ENCODE results near the gene POLQ. TPM values are rescaled to one million over a fixed set of nuclear protein-coding genes. Genes with fewer than 3 reads are reported as not detected.

Gene POLQ
- total RNA-seq, 1 experiment from 2014 or later: 14.9 TPM

- no peak overlapping the region for H3K27ac Mint-ChIP-seq
- no peak for DNase-seq (ENCODE audit: low spot score)
- peaks cover 30% of the 10 kb centered on the region for H3K36me3 Mint-ChIP-seq
- TF ChIP-seq, protein P1, sequence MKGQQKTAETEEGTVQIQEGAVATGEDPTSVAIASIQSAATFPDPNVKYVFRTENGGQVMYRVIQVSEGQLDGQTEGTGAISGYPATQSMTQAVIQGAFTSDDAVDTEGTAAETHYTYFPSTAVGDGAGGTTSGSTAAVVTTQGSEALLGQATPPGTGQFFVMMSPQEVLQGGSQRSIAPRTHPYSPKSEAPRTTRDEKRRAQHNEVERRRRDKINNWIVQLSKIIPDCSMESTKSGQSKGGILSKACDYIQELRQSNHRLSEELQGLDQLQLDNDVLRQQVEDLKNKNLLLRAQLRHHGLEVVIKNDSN (CRISPR knock-in tag; IDR thresholded peaks at IDR 0.05): no peak
- TF ChIP-seq ATF3 (CRISPR knock-in tag; conservative IDR thresholded peaks at IDR 0.05) (no peak), E2F5 (CRISPR knock-in tag; IDR thresholded peaks at IDR 0.05) (no peak), USF2 (CRISPR knock-in tag; IDR thresholded peaks at IDR 0.05) (no peak), CTCF (IDR thresholded peaks at IDR 0.05) (no peak), NR2C2 (CRISPR knock-in tag; IDR thresholded peaks at IDR 0.05) (no peak), IRF2 (CRISPR knock-in tag; IDR thresholded peaks at IDR 0.05; ENCODE audit: borderline replicate concordance, low read depth) (no peak), ZNF396 (CRISPR knock-in tag; IDR thresholded peaks at IDR 0.05; ENCODE audit: borderline replicate concordance) (no peak), JUN (CRISPR knock-in tag; IDR thresholded peaks at IDR 0.05) (no peak), ATF6 (CRISPR knock-in tag; IDR thresholded peaks at IDR 0.05) (no peak), TP53 (CRISPR knock-in tag; IDR thresholded peaks at IDR 0.05) (no peak)
- TF ChIP-seq, protein P2, sequence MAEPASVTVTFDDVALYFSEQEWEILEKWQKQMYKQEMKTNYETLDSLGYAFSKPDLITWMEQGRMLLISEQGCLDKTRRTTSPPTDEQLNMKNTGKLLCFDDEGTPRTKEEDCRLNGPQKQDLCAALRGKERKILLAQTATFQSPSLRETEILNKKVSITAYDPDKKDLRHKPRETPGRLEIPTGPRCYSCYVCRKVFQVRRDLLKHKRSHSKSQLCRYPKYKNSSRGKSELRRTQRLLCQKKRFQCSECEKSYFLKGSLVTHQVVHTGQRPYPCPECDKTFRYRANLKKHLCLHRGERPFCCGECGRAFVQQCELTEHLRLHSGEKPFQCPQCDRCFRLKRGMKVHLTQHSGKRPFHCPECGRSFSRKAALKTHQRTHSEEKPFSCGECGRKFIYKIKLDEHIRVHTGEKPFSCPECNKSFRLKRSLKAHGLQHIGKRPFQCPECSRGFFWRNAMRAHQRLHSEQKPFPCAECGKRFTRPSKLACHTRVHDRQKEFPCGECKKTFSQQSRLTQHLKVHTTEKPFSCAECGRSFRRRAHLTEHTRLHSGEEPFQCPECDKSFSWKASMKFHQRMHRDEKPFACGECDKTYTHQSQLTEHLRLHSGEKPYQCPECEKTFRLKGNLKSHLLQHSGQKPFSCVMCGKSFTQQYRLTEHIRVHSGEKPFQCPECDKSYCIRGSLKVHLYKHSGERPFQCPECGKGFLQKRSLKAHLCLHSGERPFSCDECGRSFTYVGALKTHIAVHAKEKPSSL (CRISPR knock-in tag; conservative IDR thresholded peaks at IDR 0.05): no peak
- TF ChIP-seq, protein P3, sequence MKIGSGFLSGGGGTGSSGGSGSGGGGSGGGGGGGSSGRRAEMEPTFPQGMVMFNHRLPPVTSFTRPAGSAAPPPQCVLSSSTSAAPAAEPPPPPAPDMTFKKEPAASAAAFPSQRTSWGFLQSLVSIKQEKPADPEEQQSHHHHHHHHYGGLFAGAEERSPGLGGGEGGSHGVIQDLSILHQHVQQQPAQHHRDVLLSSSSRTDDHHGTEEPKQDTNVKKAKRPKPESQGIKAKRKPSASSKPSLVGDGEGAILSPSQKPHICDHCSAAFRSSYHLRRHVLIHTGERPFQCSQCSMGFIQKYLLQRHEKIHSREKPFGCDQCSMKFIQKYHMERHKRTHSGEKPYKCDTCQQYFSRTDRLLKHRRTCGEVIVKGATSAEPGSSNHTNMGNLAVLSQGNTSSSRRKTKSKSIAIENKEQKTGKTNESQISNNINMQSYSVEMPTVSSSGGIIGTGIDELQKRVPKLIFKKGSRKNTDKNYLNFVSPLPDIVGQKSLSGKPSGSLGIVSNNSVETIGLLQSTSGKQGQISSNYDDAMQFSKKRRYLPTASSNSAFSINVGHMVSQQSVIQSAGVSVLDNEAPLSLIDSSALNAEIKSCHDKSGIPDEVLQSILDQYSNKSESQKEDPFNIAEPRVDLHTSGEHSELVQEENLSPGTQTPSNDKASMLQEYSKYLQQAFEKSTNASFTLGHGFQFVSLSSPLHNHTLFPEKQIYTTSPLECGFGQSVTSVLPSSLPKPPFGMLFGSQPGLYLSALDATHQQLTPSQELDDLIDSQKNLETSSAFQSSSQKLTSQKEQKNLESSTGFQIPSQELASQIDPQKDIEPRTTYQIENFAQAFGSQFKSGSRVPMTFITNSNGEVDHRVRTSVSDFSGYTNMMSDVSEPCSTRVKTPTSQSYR (CRISPR knock-in tag; IDR thresholded peaks at IDR 0.05): no peak
- TF ChIP-seq, protein P4, sequence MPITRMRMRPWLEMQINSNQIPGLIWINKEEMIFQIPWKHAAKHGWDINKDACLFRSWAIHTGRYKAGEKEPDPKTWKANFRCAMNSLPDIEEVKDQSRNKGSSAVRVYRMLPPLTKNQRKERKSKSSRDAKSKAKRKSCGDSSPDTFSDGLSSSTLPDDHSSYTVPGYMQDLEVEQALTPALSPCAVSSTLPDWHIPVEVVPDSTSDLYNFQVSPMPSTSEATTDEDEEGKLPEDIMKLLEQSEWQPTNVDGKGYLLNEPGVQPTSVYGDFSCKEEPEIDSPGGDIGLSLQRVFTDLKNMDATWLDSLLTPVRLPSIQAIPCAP (CRISPR knock-in tag; IDR thresholded peaks at IDR 0.05): no peak
- TF ChIP-seq, protein P5, sequence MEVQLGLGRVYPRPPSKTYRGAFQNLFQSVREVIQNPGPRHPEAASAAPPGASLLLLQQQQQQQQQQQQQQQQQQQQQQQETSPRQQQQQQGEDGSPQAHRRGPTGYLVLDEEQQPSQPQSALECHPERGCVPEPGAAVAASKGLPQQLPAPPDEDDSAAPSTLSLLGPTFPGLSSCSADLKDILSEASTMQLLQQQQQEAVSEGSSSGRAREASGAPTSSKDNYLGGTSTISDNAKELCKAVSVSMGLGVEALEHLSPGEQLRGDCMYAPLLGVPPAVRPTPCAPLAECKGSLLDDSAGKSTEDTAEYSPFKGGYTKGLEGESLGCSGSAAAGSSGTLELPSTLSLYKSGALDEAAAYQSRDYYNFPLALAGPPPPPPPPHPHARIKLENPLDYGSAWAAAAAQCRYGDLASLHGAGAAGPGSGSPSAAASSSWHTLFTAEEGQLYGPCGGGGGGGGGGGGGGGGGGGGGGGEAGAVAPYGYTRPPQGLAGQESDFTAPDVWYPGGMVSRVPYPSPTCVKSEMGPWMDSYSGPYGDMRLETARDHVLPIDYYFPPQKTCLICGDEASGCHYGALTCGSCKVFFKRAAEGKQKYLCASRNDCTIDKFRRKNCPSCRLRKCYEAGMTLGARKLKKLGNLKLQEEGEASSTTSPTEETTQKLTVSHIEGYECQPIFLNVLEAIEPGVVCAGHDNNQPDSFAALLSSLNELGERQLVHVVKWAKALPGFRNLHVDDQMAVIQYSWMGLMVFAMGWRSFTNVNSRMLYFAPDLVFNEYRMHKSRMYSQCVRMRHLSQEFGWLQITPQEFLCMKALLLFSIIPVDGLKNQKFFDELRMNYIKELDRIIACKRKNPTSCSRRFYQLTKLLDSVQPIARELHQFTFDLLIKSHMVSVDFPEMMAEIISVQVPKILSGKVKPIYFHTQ (CRISPR knock-in tag; IDR thresholded peaks at IDR 0.05): no peak
- no peaks in the 10 kb centered on the region for H3K27me3 Mint-ChIP-seq (ENCODE audit: low read depth)
- no peaks in the 10 kb centered on the region for H3K9me3 Mint-ChIP-seq
- POLR2A ChIA-PET: no interaction called here
- CTCF ChIA-PET: no interaction called here
- ATAC-seq: no peak
- no peaks in the 10 kb centered on the region for H3K4me1 Mint-ChIP-seq
- H3K4me3 Mint-ChIP-seq: no peak overlapping the region
Measured at GRCh38 chr3:121504618-121505017, 41.2 kb downstream of the POLQ start.
